OCI-LY1 (cell line): ENCODE results near the gene BBS1.

Experiments
- H2AFZ ChIP-seq: fragments of 200-600 bp; sonication (generic), shearing (Covaris generic); 2 replicates; pipeline ENCODE4 v1.6.0; 2014; ENCODE audit warnings: antibody characterized with exemption, mild to moderate bottlenecking, low read length
- H3F3A ChIP-seq: fragments of 200-600 bp; sonication (generic), shearing (Covaris generic); 2 replicates; pipeline ENCODE4 v1.6.0; 2014; ENCODE audit warnings: mild to moderate bottlenecking, antibody characterized with exemption, low read length, moderate library complexity; ENCODE audit not compliant: insufficient read depth
- H3K27ac ChIP-seq: fragments of 200-600 bp; sonication (generic); 2 replicates; pipeline ENCODE4 v1.5.1; 2014; ENCODE audit warnings: low read length, mixed run types, mild to moderate bottlenecking, low read depth; ENCODE audit not compliant: poor library complexity, severe bottlenecking
- H3K27me3 ChIP-seq: fragments of 200-600 bp; sonication (generic); 2 replicates; pipeline ENCODE4 v1.6.0; 2014; ENCODE audit warnings: antibody characterized with exemption, mild to moderate bottlenecking, low read length, moderate library complexity; ENCODE audit not compliant: insufficient read depth
- H3K36me3 ChIP-seq: fragments of 200-600 bp; sonication (generic); 2 replicates; pipeline ENCODE4 v1.6.1; 2014; ENCODE audit warnings: mild to moderate bottlenecking, antibody characterized with exemption, low read length, moderate library complexity, mixed read lengths; ENCODE audit not compliant: insufficient read depth
- H3K4me1 ChIP-seq: fragments of 200-600 bp; sonication (generic); 2 replicates; pipeline ENCODE4 v1.5.1; 2014; ENCODE audit warnings: mild to moderate bottlenecking, low read length, moderate library complexity; ENCODE audit not compliant: insufficient read depth, severe bottlenecking
- H3K4me2 ChIP-seq: fragments of 200-600 bp; sonication (generic), shearing (Covaris generic); 2 replicates; pipeline ENCODE4 v1.6.1; 2014; ENCODE audit warnings: low read length
- H3K4me3 ChIP-seq: fragments of 200-600 bp; sonication (generic); 2 replicates; pipeline ENCODE4 v1.5.1; 2014; ENCODE audit warnings: low read length, low read depth, mild to moderate bottlenecking, mixed read lengths; ENCODE audit not compliant: poor library complexity, severe bottlenecking
- H3K79me2 ChIP-seq: fragments of 200-600 bp; shearing (Covaris generic); 2 replicates; pipeline ENCODE4 v1.6.1; 2016; ENCODE audit warnings: mixed run types, low read length, mixed read lengths; ENCODE audit not compliant: insufficient read depth
- H3K9ac ChIP-seq: fragments of 200-600 bp; sonication (generic), shearing (Covaris generic); 2 replicates; pipeline ENCODE4 v1.6.1; 2014; ENCODE audit warnings: mild to moderate bottlenecking, low read length, mixed read lengths
- H3K9me2 ChIP-seq: fragments of 200-600 bp; sonication (generic), shearing (Covaris generic); 2 replicates; pipeline ENCODE4 v1.6.1; 2014; ENCODE audit warnings: low read depth, mild to moderate bottlenecking, low read length, mixed read lengths
- H3K9me3 ChIP-seq: fragments of 200-600 bp; shearing (Covaris generic); 2 replicates; pipeline ENCODE4 v1.6.1; 2014; ENCODE audit warnings: low read length, mixed read lengths
- H4K20me1 ChIP-seq: fragments of 200-600 bp; sonication (generic), shearing (Covaris generic); 2 replicates; pipeline ENCODE4 v1.6.0; 2016; ENCODE audit warnings: mild to moderate bottlenecking, low read length; ENCODE audit not compliant: insufficient read depth
- EZH2 ChIP-seq: fragments of 200-600 bp; sonication (generic), shearing (Covaris generic); IDR thresholded peaks from 2 replicates; pipeline ENCODE4 v1.8.0; 2017; ENCODE audit warnings: borderline replicate concordance, mixed run types, mild to moderate bottlenecking, antibody characterized with exemption, low read length, moderate library complexity, mixed read lengths
- TF ChIP-seq, protein P1 (sequence below): fragments of 200-600 bp; sonication (generic), shearing (Covaris generic); IDR thresholded peaks from 2 replicates; pipeline ENCODE4 v1.5.1; 2017; ENCODE audit warnings: mild to moderate bottlenecking, antibody characterized with exemption, low read length, moderate library complexity, mixed read lengths

BBS1 gene

DNA sequence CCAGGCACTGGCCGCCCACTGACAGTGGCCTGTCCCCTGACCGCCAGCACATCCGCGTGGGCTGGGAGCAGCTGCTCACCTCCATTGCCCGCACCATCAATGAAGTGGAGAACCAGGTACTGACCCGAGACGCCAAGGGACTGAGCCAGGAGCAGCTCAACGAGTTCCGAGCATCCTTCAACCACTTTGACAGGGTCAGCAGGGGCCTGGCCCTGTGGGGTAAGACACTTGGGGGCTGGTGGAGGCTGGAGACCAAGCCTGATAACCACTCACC is 51.5 kb downstream of the BBS1 start:
- Histone ChIP-seq H3K4me1 (no peaks in the 10 kb centered on the region), H3K36me3 (no peaks in the 10 kb centered on the region), H3K4me3 (no peak overlapping the region), H3K9me3 (no peaks in the 10 kb centered on the region), H3K9ac (no peak overlapping the region), H3K79me2 (no peaks in the 10 kb centered on the region), H3K9me2 (no peaks in the 10 kb centered on the region), H2AFZ (no peak overlapping the region), H3K27ac (no peak overlapping the region), H3F3A (no peaks in the 10 kb centered on the region), H4K20me1 (no peaks in the 10 kb centered on the region), H3K27me3 (peaks cover 4% of the 10 kb centered on the region; the same call in 1 of the 2 replicates), H3K4me2 (no peak overlapping the region)
- TF ChIP-seq, protein P1, sequence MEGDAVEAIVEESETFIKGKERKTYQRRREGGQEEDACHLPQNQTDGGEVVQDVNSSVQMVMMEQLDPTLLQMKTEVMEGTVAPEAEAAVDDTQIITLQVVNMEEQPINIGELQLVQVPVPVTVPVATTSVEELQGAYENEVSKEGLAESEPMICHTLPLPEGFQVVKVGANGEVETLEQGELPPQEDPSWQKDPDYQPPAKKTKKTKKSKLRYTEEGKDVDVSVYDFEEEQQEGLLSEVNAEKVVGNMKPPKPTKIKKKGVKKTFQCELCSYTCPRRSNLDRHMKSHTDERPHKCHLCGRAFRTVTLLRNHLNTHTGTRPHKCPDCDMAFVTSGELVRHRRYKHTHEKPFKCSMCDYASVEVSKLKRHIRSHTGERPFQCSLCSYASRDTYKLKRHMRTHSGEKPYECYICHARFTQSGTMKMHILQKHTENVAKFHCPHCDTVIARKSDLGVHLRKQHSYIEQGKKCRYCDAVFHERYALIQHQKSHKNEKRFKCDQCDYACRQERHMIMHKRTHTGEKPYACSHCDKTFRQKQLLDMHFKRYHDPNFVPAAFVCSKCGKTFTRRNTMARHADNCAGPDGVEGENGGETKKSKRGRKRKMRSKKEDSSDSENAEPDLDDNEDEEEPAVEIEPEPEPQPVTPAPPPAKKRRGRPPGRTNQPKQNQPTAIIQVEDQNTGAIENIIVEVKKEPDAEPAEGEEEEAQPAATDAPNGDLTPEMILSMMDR: no peak
- TF ChIP-seq EZH2: no peak

DNA sequence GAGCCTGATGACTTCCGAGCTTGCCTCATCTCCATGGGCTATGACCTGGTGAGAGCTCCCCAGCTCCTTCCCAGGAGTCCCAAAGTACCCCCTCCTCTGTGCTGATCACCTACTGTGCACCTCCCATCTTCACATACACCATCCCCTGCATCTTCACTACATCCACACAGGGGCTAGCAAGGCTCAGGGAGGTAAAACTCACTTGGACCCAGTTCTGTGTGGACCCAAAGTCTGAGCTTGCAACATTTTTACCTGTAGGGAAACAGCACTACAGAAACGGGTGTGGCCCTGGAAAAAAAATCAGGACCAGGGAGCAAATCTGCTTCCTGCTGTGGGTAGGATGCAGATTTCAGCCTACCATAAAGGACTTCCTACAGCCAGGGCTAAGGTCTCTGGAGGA is 51.8 kb downstream of the BBS1 start:
- no peak overlapping the region for H3K4me2 ChIP-seq
- no peaks in the 10 kb centered on the region for H3K9me2 ChIP-seq
- H3K36me3 ChIP-seq: no peaks in the 10 kb centered on the region
- H3K4me3 ChIP-seq: no peak overlapping the region
- H2AFZ ChIP-seq: no peak overlapping the region
- H3K9ac ChIP-seq: no peak overlapping the region
- peaks cover 7% of the 10 kb centered on the region; the same call in 1 of the 2 replicates for H3K27me3 ChIP-seq
- H3K79me2 ChIP-seq: no peaks in the 10 kb centered on the region
- no peaks in the 10 kb centered on the region for H3K9me3 ChIP-seq
- H4K20me1 ChIP-seq: no peaks in the 10 kb centered on the region
- no peak for TF ChIP-seq EZH2
- TF ChIP-seq, protein P1: no peak
- no peaks in the 10 kb centered on the region for H3F3A ChIP-seq
- H3K27ac ChIP-seq: no peak overlapping the region
- no peaks in the 10 kb centered on the region for H3K4me1 ChIP-seq

DNA sequence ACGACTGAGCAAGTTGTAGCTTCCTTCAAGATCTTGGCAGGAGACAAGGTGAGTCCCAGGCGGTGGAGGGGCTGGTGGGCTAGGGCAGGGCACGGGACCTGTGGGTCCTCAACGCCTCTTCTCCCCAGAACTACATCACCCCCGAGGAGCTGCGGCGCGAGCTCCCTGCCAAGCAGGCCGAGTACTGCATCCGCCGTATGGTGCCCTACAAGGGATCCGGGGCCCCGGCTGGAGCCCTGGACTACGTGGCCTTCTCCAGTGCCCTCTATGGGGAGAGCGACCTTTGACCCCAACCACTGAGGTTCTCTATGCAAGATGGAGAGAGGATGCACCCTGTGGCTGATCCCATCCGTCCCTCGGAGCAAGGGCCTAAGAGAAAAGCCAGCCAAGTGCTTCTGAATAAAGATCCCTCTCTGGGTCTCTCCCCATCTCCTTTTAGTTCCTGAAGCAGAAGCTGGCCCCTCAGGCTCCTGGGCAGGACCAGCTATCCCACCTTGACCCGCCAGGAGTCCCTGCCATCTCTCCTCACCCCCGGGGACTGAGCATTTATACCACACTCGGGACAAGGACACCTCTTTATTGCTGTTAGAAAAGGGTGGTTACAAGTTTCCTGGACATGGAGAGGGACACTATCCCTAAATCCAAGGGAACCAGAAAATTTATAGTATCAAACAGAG is 52.6 kb downstream of the BBS1 start:
- no peak overlapping the region for H3K4me2 ChIP-seq
- no peaks in the 10 kb centered on the region for H4K20me1 ChIP-seq
- no peak overlapping the region for H3K4me3 ChIP-seq
- no peak for TF ChIP-seq EZH2
- TF ChIP-seq, protein P1: no peak
- H3F3A ChIP-seq: no peaks in the 10 kb centered on the region
- no peak overlapping the region for H2AFZ ChIP-seq
- no peaks in the 10 kb centered on the region for H3K79me2 ChIP-seq
- H3K27me3 ChIP-seq: peaks cover 7% of the 10 kb centered on the region; the same call in 1 of the 2 replicates
- H3K9me3 ChIP-seq: no peaks in the 10 kb centered on the region
- H3K9me2 ChIP-seq: no peaks in the 10 kb centered on the region
- H3K4me1 ChIP-seq: peaks cover 3% of the 10 kb centered on the region
- no peak overlapping the region for H3K9ac ChIP-seq
- no peaks in the 10 kb centered on the region for H3K36me3 ChIP-seq
- no peak overlapping the region for H3K27ac ChIP-seq
